ENCODE data around the gene RPGR.

Gene RPGR

DNA sequence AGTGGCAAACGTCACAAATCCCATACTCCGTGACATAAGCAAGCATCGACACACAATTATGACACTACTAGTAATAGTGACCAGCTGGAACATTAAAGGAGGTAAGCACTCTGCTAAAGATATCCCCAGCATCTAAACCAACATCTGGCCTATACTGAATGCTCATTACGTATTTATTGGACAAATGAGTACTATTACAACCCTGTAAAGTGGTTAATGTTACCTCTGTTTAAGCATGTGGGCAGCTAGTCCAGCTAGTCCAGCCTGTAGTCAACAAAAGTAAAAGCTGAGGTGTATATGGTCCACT is 419 bp upstream of the RPGR start:
- DNase-seq (ENCODE audit: low spot score), result no peak

GRCh38 chrX:38326086-38326485 is 1.2 kb downstream of the RPGR start:
- no peak for DNase-seq (ENCODE audit: low spot score)

GRCh38 chrX:38320819-38321218 is 6.5 kb downstream of the RPGR start:
- DNase-seq (ENCODE audit: low spot score), result no peak

DNA sequence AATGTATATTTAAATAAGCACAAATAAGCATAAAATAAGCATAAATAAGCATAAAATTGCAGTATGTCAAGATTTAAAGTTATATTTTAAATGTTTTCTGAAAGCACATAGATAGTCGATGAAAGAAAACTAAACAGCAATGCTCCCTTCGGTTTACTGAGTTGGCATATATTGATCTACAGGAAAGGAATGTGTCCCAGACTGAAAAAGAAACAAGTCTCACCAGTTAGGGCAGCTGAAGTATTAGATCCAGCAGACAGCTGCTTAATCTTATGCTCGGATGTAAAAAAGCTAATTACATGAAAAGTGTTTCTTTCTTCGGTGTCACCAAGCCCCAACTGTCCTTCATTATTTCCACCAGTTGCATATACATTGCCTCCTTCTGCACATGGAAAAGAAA is 8.7 kb downstream of the RPGR start:
- no peak for DNase-seq (ENCODE audit: low spot score)

- DNase-seq (ENCODE audit: low spot score), result no peak
Observed at GRCh38 chrX:38318196-38318595, 9.1 kb downstream of the RPGR start.

DNA sequence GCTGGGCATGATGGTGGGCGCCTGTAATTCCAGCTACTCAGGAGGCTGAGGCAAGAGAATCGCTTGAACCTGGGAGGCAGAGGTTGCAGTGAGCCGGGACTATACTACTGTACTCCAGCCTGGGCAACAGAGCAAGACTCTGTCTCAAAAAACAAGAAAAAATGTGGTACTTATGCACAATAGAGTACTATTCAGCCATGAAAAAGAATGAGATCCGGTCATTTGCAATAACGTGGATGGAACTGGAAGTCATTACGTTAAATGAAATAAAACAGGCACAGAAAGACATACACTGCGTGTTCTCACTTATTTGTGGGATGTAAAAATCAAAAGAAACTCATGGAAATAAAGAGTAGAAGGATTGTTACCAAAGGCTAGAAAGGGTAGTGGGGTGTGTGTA is 12.1 kb downstream of the RPGR start:
- no peak for DNase-seq (ENCODE audit: low spot score)

DNA sequence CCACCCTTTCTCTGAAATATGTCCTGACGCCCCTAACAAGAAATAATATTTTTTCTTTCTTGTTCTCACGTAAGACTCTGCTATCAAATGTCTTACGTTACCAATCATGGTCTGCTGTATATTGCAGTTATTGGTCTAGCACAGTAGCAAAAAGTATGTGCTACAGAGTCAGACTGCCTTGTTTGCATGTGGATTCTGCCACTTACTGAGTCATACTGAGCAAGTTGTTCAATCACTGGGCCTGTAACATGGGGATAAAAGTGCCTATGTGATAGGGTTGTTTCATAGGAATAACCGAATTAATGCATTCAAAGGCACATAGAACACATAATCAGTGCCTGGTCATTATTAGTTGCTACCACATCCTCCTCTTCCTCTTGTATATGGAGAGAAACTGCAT is 14.1 kb downstream of the RPGR start:
- no peak for DNase-seq (ENCODE audit: low spot score)

DNA sequence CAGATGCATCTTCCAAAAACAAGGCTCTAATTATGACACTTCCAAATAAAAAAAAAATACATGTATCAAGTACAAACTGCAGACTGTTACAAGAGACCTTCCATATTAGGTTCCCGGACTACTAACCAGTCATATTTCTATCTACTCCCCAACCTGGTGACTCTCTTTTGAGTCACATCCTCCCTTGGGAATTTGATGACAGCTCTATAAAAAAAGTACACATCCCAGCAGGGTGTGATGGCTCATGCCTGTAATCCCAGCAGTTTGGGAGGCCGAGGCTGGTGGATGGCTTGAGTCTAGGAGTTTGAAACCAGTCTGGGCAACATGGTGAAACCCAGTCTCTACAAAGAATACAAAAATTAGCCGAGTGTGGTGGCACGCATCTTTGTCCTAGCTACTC is 14.9 kb downstream of the RPGR start:
- no peak for DNase-seq (ENCODE audit: low spot score)

GRCh38 chrX:38311743-38312142 is 15.6 kb downstream of the RPGR start:
- no peak for DNase-seq (ENCODE audit: low spot score)

GRCh38 chrX:38305971-38306370 is 21.3 kb downstream of the RPGR start:
- DNase-seq (ENCODE audit: low spot score), result no peak

DNA sequence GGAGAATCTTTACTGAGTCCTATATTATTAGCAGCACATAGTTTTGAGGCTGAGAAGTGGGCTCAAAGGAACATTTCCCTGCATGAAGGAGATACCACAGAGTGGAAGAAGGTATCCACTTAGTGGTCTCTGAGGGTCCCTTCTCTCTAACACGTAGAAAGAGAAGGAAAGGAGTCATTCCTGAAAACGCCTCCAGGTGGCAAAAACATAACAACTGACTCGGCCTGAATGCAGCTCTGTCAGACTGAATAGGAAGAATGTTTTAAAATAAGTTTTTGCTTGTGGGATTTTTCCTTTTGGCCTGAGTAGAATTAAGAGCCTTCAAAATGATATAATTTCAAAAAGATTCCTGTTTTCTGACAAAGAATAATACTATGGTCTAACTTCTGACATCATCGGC is 23.3 kb downstream of the RPGR start:
- DNase-seq (ENCODE audit: low spot score), result no peak

DNA sequence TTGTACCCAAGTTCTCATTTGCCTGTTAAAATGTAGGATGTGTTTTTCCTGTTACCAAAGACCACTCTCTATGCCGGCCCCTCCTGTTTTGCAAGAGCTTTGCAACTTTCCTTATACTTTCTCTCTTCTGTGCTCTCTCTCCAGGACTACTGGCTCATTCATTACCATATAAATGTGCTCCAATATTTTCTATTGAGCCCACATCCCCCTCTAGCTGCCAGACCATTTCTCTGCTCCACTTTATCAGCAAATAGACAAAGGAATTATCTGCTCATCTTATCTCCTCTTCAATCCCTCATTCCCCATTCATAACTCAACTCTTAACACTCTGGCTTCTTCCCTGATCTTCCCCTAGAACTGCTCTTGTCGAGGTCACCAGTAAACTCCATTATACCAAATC is 33.6 kb downstream of the RPGR start:
- no peak for DNase-seq (ENCODE audit: low spot score)

DNA sequence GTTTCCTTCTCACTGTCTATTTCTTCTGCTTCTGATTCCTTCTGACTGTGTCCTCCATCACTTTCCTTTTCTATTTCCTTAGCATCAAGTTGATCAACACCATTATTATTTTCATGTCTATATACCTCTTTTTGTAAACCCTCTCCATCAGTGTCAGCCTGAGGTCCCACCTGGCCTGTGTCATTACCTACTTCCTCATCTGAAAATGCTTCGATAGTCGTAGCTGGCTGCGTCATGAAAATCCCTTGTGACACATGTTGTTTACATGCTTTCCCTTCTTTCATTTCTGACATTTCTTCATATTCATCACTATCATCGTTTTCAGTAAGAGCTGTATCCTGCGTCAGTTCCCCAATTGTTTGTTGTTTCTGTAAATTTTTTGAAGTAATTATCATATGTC is 39.6 kb downstream of the RPGR start:
- DNase-seq (ENCODE audit: low spot score), result no peak

DNA sequence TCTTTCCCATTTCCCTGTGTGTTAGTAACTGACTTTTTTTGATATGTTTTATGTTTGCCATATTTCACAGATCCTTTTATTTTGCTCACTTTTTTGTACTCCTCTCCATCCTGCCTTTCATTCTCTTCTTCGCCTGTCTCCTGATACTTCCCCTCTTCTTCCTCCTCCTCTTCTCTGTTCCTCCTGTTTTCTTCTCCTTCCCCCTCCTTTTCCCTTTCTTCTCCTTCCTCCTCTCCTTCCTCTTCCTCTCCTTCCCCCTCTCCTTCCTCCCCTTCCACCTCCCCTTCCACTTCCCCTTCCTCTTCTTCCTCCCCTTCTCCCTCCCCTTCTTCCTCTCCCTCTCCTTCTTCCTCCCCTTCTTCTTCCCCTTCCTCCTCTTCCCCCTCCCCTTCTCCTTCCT is 41.7 kb downstream of the RPGR start:
- DNase-seq (ENCODE audit: low spot score), result no peak

DNA sequence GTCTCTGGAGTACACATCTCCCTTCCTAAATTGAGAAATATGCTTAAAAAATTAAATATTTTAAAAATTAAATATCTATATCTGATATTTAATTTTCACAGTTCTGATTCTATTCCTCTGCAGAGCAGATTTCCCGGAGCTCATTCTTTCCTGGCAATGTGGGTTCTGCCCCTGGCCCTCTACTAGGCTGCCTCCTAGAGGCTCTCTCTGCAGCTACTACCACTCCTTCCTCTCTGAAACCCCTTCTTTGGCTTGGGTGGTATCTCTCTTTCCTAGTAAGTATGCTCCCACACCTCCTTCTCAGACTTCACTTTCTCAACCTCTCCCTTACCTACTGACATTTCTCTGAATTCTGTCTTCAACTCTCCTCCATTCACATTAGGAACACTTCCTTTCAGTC is 45.3 kb downstream of the RPGR start:
- DNase-seq (ENCODE audit: low spot score), result no peak

DNA sequence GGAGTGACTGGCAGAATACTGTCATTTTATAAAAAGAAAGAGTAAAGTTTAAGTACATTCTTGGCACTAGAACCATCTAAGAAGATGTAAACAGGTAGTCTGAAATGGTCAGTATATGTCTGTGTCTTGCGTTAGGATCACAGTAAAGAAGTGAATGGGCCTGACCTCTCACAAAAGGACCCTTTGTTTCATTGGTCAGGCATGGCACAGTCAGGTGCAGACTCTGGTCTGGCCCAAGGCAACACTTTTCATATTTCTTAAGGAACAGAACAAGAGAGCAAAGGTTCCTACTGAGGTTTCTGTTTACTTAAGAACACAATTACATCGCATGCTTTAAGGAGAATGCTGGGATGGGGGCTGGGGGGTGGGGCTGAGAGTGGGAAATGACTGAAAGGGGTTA is 48.1 kb downstream of the RPGR start:
- no peak for DNase-seq (ENCODE audit: low spot score)

DNA sequence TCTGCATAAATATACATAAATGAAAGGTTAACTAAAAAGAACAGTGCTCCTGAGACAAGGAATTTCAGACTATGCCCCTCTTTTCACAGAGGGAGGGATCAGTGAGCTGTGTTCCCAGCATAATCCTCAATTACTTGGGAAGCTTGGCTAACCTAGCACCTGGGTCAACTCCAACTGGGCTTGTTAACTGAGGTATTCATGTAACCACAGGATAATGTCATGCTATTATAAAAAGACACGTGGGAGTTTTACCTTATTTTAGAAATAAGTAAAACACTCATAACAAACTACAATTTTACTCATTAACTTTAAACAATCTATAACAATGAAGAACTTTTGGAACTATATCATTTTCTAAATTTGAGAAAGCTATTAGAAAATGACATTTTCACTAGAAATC is 48.6 kb downstream of the RPGR start:
- DNase-seq (ENCODE audit: low spot score), result no peak

DNA sequence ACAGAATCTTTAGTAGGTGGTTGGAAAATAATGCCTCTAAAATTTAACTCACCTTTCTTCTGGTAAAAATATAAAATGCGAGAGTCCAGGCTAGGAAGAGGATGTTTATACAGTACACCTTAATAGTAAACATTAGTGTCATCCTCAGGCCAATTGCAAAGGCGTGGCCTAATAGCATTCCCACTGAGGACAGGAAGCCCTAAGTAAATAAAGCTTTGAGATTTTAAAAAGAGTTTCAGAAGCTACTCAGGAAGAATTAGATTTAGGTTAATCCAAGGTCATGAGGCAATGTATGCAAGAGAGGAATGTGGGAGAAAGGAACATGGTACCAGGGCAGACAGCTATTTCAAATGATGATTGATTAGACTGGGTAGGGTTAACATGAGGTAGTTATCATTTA is 49.5 kb downstream of the RPGR start:
- no peak for DNase-seq (ENCODE audit: low spot score)

GRCh38 chrX:38277136-38277535 is 50.2 kb downstream of the RPGR start:
- no peak for DNase-seq (ENCODE audit: low spot score)

DNA sequence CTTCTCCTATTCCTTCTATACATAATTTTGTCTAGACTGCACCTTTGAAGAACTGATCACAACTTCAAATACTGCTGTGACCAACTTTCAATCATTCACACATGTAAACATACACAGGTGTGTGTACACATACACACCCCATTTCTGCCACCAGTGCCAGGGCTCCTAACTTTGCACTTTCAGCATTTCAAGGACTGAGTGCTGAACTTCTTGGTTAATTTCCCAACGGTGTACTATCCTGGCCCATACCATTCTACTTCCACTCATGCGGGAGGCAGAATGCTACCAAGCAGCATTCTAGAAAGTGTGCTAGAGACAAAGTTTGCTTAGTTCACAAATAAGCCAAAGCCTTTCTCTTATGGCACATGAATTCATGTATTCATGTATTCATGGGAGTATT is 51.2 kb downstream of the RPGR start:
- no peak for DNase-seq (ENCODE audit: low spot score)

GRCh38 chrX:38275615-38276014 is 51.7 kb downstream of the RPGR start:
- DNase-seq (ENCODE audit: low spot score), result no peak

DNA sequence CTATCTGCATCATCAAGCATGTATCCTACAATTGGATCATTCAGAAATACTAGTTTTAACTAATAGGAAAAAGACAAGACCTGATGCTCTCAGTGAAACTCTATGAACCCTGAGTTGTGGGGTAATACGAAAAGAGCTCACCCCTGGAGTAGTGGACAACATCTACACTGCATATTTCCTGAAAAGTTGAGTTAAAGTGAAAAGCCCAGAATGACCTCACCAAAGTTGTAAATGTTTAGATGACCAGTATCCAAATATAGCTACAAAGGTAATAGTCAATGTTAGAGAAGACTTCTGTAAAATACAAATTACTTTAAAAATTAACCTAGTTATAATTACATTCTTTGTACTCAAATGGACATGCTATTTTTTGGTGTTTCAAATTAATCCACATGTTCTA is 53.9 kb downstream of the RPGR start:
- DNase-seq (ENCODE audit: low spot score), result no peak

GRCh38 chrX:38271154-38271716 is 56.1 kb downstream of the RPGR start:
- no peak for DNase-seq (ENCODE audit: low spot score)

- no peak for DNase-seq (ENCODE audit: low spot score)
Observed at GRCh38 chrX:38268011-38268410, 59.3 kb downstream of the RPGR start.
